Ureter (tissue), 1 donor: Measurements from ENCODE around the gene TUBB. TPM values are rescaled to one million over a fixed set of nuclear protein-coding genes. Genes with fewer than 3 reads are reported as not detected.

ENCODE experiments used
- total RNA-seq: library from RNA; stranded (reverse); gene quantifications from one replicate; pipeline ENCODE4 v1.2.4, GENCODE V29; 2023
- donor health status: DM: yes; HTN: yes; CAD: no.

The TUBB gene
- total RNA-seq, 1 donor from 2014 or later = 357 TPM

Other genes starting within 250 kb of the TUBB start
- gene HLA-E, start 230.8 kb upstream of the TUBB start, total RNA-seq = 330 TPM
- gene GNL1, start 163.9 kb upstream of the TUBB start, total RNA-seq = 72.6 TPM
- gene PRR3, start 163.1 kb upstream of the TUBB start, total RNA-seq = 17.3 TPM
- gene ABCF1, start 148.9 kb upstream of the TUBB start, total RNA-seq = 63.9 TPM
- 93.7 TPM for gene PPP1R10, start 103.1 kb upstream of the TUBB start, total RNA-seq
- gene MRPS18B, start 102.5 kb upstream of the TUBB start, total RNA-seq = 56.0 TPM
- gene ATAT1, start 93.5 kb upstream of the TUBB start, total RNA-seq = 22.7 TPM
- gene C6orf136, start 73.2 kb upstream of the TUBB start, total RNA-seq = 27.1 TPM
- 31.5 TPM for gene DHX16, start 47.3 kb upstream of the TUBB start, total RNA-seq
- 31.5 TPM for gene PPP1R18, start 33.7 kb upstream of the TUBB start, total RNA-seq
- 12.3 TPM for gene NRM, start 29.4 kb upstream of the TUBB start, total RNA-seq
- gene MDC1, start 3.1 kb upstream of the TUBB start, total RNA-seq = 41.1 TPM
- 133 TPM for gene FLOT1, start 22.3 kb downstream of the TUBB start, total RNA-seq
- gene IER3, start 24.2 kb downstream of the TUBB start, total RNA-seq = 23.8 TPM
- gene DDR1, start 164.2 kb downstream of the TUBB start, total RNA-seq = 234 TPM
- 30.4 TPM for gene GTF2H4, start 187.9 kb downstream of the TUBB start, total RNA-seq
- 33.2 TPM for gene VARS2, start 193.9 kb downstream of the TUBB start, total RNA-seq
- 1.0 TPM for gene SFTA2, start 211.8 kb downstream of the TUBB start, total RNA-seq
- not detected for gene MUCL3, start 220.6 kb downstream of the TUBB start, total RNA-seq